HEK293 (cell line): ENCODE results near the gene SFT2D3.

Experiments
- CTCF ChIA-PET: fragments of 350-600 bp; formaldehyde crosslinking; extraction: SDS; loops from one replicate; lab custom pipeline; 2021; ENCODE audit warnings: antibody characterized with exemption; lab: Yijun Ruan, JAX
- POLR2A ChIA-PET: fragments of 300-600 bp; formaldehyde crosslinking; extraction: SDS; loops from one replicate; lab custom pipeline; 2020; ENCODE audit warnings: antibody characterized with exemption, inconsistent platforms; lab: Yijun Ruan, JAX
- H3K27ac ChIP-seq: fragments of 200-500 bp; sonication (Bioruptor generic); 2 replicates; pipeline ENCODE4 v1.5.1; 2014; ENCODE audit warnings: low read depth, low read length, control low read depth, inconsistent platforms; ENCODE audit errors: extremely low read depth
- H3K36me3 ChIP-seq, 2 experiments: fragments of 200-500 bp in 1 of 2; sonication (Bioruptor generic) in 1 of 2; 1 replicate in 1 of 2; 2 replicates in 1 of 2; pipeline ENCODE4 v1.5.1; 2014 to 2017; ENCODE audit warnings: inconsistent platforms in 2 of 2, low read length in 2 of 2; ENCODE audit not compliant: control insufficient read depth in 2 of 2, insufficient read depth in 1 of 2
- H3K4me1 ChIP-seq: fragments of 200-500 bp; sonication (Bioruptor generic); 2 replicates; pipeline ENCODE4 v1.5.1; 2014; ENCODE audit warnings: mild to moderate bottlenecking, low read length, inconsistent platforms; ENCODE audit not compliant: control insufficient read depth, insufficient read depth
- H3K4me3 ChIP-seq: 2 replicates; pipeline ENCODE4 v1.5.1; 2011; ENCODE audit warnings: low read depth, mild to moderate bottlenecking, control low read depth, low read length, moderate library complexity
- H3K9me3 ChIP-seq: fragments of 200-500 bp; sonication (Bioruptor generic); 2 replicates; pipeline ENCODE4 v1.5.1; 2014; ENCODE audit warnings: low read depth, low read length, inconsistent platforms; ENCODE audit not compliant: control insufficient read depth, insufficient read depth
- PATZ1 ChIP-seq: fragments of 450-650 bp; formaldehyde crosslinking; IDR thresholded peaks from 2 replicates; pipeline ENCODE4 v1.5.1; 2016; ENCODE audit warnings: missing biosample characterization, missing genetic modification characterization
- PRDM10 ChIP-seq: fragments of 450-650 bp; formaldehyde crosslinking; IDR thresholded peaks from 2 replicates; pipeline ENCODE4 v1.5.1; 2016; ENCODE audit warnings: missing biosample characterization, missing genetic modification characterization
- PRDM2 ChIP-seq: fragments of 450-650 bp; formaldehyde crosslinking; IDR thresholded peaks from 2 replicates; pipeline ENCODE4 v1.5.1; 2016; ENCODE audit warnings: missing biosample characterization, missing genetic modification characterization, borderline replicate concordance
- SP2 ChIP-seq: fragments of 450-650 bp; formaldehyde crosslinking; IDR thresholded peaks from 2 replicates; pipeline ENCODE4 v1.5.1; 2016; ENCODE audit warnings: missing biosample characterization, missing genetic modification characterization
- YY2 ChIP-seq: fragments of 450-650 bp; formaldehyde crosslinking; IDR thresholded peaks from 2 replicates; pipeline ENCODE4 v1.5.1; 2016; ENCODE audit warnings: missing biosample characterization, missing genetic modification characterization
- ZBTB26 ChIP-seq: fragments of 450-650 bp; formaldehyde crosslinking; optimal IDR thresholded peaks from 2 replicates; pipeline ENCODE3; 2016; ENCODE audit warnings: missing biosample characterization, mild to moderate bottlenecking, missing genetic modification characterization
- ZBTB8A ChIP-seq: fragments of 450-650 bp; formaldehyde crosslinking; IDR thresholded peaks from 2 replicates; pipeline ENCODE4 v1.5.1; 2016; ENCODE audit warnings: missing biosample characterization, missing genetic modification characterization
- ZNF157 ChIP-seq: fragments of 450-650 bp; formaldehyde crosslinking; IDR thresholded peaks from 2 replicates; pipeline ENCODE4 v1.5.1; 2016; ENCODE audit warnings: missing biosample characterization, missing genetic modification characterization
- ZNF239 ChIP-seq: fragments of 450-650 bp; formaldehyde crosslinking; IDR thresholded peaks from 2 replicates; pipeline ENCODE4 v1.5.1; 2016; ENCODE audit warnings: missing biosample characterization, missing genetic modification characterization
- ZNF280C ChIP-seq: fragments of 450-650 bp; formaldehyde crosslinking; IDR thresholded peaks from 2 replicates; pipeline ENCODE4 v1.5.1; 2016; ENCODE audit warnings: missing biosample characterization, missing genetic modification characterization
- ZNF558 ChIP-seq: fragments of 450-650 bp; formaldehyde crosslinking; IDR thresholded peaks from 2 replicates; pipeline ENCODE4 v1.5.1; 2016; ENCODE audit warnings: missing biosample characterization, missing genetic modification characterization
- ZNF654 ChIP-seq: fragments of 450-650 bp; formaldehyde crosslinking; IDR thresholded peaks from 2 replicates; pipeline ENCODE4 v1.5.1; 2016; ENCODE audit warnings: low read depth, missing biosample characterization, missing genetic modification characterization

The SFT2D3 gene

GRCh38 chr2:127674241-127675209 lies 26.8 kb upstream of the SFT2D3 start (continued):
- no peak for TF ChIP-seq ZNF558 (tag by site-specific recombination)
- no peak for TF ChIP-seq ZNF654 (tag by site-specific recombination)
- no peak for TF ChIP-seq PRDM2 (tag by site-specific recombination)
- 0 out of 2 replicates have a peak, but pooled peaks have one; percentile 26 for TF ChIP-seq PATZ1
- TF ChIP-seq ZBTB26 = peak; percentile 7
- no peak for TF ChIP-seq ZNF280C

GRCh38 chr2:127675331-127676261 lies 25.7 kb upstream of the SFT2D3 start, which contains the start of gene LIMS2:
TSS of gene LIMS2 (minus strand) at chr2:127675530. CDS start at chr2:127675024, 506 bp downstream.
- ChIA-PET CTCF (interaction anchor here (0.5 to 2.3 kb wide), 6 partner anchors 11 to 377 kb away, joined by 3 to 9 read pairs (median 4); no protein-coding TSS in a partner anchor), POLR2A (interaction anchor here (0.5 to 2.2 kb wide), 4 partner anchors 26 to 634 kb away, joined by 3 to 12 read pairs (median 4); partner anchors contain the start of genes IWS1 and SFT2D3)
- H3K27ac ChIP-seq = peak within 1 kb of the TSS; percentile 28; the same call in 1 of the 2 replicates
- H3K4me3 ChIP-seq = peak within 1 kb of the TSS; percentile 41
- no peaks in the 10 kb centered on the region for H3K36me3 ChIP-seq
- no peaks in the 10 kb centered on the region for H3K4me1 ChIP-seq
- no peaks in the 10 kb centered on the region for H3K9me3 ChIP-seq
- TF ChIP-seq ZNF239 (tag by site-specific recombination) = no peak
- peak; percentile 74 for TF ChIP-seq ZBTB8A
- peak; percentile 46 for TF ChIP-seq SP2 (tag by site-specific recombination)
- peak; percentile 63; the same call in 1 of the 2 replicates for TF ChIP-seq PATZ1
- no peak for TF ChIP-seq YY2
- TF ChIP-seq PRDM10 (tag by site-specific recombination) = peak; percentile 67
- TF ChIP-seq ZNF157 = no peak
